HG03103 (cell line): ENCODE data around the gene REC8.

Experiments used
- ATAC-seq: cut with Tn5 transposase; IDR thresholded peaks from one replicate; pipeline ENCODE4 v1.9.1; 2021; ENCODE audit warnings: low read depth; ENCODE audit not compliant: unreplicated experiment

Gene REC8

GRCh38 chr14:24181371-24182077, 9.6 kb downstream of the REC8 start:
- no peak for ATAC-seq

DNA sequence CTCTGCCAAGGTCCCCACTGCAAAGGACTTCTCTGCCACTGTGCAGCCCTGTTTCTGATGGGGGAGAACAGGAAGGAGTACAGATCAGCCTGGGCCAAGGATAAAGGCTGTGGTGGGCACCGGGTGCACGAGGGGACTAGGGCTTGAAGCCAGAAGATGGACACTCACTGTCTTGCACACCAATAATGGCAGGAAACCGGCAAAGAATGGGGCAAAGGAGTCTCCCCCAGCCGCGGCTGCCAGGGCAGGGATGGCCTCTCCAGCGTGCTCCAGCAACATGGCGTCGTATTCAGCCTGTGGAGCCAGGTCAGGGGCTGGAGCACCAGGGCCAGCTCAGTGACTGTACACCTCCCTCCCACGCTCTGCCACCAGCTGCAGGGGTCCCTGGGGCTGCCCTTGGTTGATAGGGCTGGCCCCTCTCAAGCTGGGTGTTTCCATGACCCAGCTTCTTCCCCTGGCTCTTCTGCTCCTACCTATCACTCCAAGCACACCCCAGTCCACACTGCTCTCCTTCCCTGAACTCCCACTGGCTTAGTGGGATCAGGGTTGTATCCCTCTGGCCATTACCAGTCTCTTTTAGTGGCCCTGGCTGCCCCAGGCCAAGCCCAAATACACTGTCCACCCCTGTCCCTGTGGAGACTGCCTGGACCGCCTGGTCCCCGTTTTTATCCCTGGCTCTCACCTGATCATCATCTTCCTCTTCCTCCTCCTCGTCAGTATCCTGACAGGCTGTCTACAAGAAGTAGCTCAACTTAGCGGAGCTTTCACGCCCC, 10.4 kb downstream of the REC8 start:
- no peak for ATAC-seq

GRCh38 chr14:24183014-24183481, 11.2 kb downstream of the REC8 start:
- ATAC-seq: no peak

DNA sequence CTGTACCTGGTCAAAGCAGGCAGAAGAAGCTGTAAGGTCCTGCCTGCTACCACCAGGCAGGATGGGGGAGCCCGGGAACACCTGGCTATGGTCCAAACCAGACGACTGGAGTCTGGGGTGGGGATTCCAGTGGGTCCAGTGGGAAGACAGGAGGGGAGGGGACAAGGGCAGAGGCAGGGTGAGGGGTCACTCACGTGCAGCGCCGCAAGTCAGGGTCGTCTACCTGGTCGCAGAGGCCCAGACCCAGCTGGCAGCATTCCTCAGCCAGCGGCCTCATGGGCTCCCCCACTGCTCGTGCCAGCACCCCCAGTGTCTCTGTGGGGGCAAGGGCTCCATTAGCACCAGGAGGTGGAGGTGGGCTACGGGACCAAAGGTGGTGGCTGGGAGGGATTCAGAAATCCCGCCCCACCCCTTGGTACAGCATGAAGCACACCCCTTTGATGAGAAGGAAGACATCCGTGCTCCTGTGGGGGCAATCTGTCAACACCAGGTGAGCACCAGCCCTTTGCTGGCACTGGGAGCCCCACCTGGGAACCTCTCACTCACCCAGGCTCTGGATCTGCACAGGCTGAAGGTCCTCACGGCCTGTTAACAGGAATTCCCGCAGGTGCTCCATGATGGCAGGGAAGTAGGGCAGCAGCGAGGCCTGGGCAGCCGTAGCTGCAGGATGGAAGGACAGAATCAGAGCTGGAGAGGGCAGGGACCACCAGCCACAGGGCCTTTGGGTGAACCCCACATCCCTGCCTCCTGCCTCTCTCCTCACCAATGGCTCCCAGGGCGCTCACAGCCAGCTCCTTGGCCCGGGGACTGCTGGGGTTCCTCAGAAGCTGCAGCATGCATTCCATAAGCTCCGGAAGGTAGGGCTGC, 12.5 kb downstream of the REC8 start:
- no peak for ATAC-seq

- no peak for ATAC-seq
These were observed 13.1 kb downstream of the REC8 start for GRCh38 chr14:24185026-24185425.

- no peak for ATAC-seq
These were observed 13.9 kb downstream of the REC8 start for GRCh38 chr14:24185741-24186140.

GRCh38 chr14:24186831-24187538, 15.1 kb downstream of the REC8 start:
- no peak for ATAC-seq

DNA sequence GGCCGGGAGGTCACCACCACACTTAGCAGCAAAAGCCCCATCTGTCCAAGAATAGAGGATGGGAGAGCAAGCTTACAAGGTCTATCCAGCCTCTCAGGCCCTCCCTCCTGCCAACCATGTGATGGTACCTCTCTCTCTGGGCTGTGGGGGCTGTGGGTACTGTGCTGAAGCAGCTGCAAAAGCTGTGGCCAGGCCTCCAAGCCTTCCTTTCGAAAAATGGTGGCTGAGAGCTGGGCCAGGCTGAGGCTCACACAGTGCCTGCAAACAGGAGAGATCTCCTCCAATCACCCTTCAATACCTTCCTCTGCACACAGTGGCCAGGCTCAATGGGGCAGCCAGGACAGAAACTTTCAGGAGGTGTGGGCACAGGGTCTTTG, 15.6 kb downstream of the REC8 start:
- no peak for ATAC-seq

- ATAC-seq: peak; percentile 85
These were observed 16.6 kb downstream of the REC8 start, which contains the start of gene IPO4 for GRCh38 chr14:24188251-24189058. TSS of gene IPO4 (minus strand) at chr14:24188816. CDS start at chr14:24188787, 29 bp downstream.

DNA sequence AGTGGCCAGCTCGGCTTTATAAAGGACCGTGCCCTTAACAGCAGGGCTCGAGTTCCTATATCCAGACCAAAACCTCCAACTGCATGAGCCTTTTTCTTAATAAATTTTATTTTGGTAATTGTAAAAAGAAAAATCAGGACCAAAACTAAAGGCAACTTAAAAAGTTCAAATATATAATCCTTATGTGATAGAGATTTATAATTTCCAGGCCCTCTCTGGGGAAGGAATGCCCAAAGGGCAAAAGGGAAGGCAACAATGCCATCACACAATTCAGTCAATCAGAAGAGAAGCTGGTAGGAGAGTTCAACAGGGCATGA, 17.1 kb downstream of the REC8 start:
- no peak for ATAC-seq

GRCh38 chr14:24189460-24189859, 17.6 kb downstream of the REC8 start:
- no peak for ATAC-seq

- ATAC-seq: no peak
These were observed 18.5 kb downstream of the REC8 start for GRCh38 chr14:24190416-24190815.

GRCh38 chr14:24192933-24193332, 21.1 kb downstream of the REC8 start:
- ATAC-seq: no peak

DNA sequence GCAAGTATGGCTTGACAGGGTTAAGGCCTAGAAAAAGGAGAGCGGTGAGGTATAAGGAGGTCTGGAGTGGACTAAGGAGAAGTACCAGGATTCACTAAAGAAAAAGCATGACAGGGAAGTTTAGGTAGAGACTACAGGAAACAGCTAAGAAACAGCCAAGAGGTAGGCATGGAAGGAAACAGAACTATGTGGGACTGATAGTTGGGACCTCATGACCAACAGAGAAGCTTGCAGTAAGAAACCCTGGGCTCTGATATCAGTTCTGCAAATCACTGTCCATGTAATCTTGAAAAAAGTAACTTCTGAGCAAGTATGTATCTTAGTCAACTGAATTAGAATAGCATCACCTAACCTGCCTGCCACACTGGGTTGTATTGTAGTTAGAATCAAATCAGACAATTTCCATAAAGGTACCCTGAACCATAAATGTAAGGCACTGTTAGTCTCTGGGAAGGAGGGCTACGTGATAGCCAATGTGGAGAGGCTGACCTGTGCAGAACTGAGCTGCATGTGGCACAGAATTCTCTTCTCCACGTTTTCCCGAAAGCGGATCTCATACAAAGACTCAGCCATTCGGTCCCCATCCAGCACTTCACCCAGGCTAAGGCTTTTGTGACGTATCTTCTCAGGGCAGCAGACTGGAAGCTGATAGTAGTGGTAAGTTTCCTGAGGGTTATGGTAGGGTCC, 22.4 kb downstream of the REC8 start:
- no peak for ATAC-seq

GRCh38 chr14:24194873-24195185, 22.9 kb downstream of the REC8 start:
- no peak for ATAC-seq

DNA sequence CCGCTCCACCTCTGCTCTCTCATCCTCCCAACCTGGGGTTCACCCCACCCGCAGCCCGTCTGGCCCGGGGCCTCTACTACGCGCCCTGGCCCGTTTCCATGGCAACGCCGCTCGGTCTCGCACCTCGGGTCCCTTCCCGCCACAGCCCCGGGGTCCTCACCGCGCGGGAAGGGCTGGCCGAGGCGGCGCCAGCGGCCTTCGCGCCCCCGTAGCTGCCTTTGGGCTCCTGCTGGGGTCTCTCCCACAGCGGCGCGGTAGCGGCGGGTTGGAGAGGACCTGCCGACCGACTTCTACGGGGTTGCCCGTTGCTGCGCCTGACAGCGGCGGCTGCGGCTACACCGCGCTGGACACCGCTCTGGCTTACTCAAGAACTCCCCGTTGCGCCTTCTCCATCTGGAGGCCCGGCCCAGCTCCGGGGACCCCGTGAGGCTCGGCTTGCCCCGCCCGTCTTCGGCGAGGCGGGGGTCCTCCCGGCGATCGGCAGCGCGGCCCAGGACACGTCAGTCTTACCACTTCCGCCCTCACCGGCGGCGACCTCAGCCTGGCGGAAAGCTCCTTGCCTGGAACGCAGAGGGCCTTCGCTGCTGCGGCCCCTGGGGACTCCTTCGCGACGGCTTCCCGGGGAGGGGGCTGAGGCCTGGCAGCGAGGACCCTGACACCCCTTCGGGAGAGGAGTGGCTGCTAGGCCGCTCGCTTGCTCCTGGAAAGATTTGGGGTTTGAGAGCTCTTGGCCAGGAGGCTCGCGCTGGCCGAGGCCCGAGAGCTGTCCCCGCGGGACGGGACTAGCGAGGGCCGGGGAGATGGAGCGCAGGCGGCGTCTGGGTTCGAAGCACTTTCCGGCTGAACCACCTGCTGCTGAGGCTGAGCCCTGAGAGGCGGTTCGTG, 23.5 kb downstream of the REC8 start, which contains the start of gene TM9SF1:
Gene TM9SF1 (minus strand): TSS at position 256 of the 885 bp plus-strand sequence. CDS start 422 bp downstream, outside the sequence.
- peak; percentile 77 for ATAC-seq

DNA sequence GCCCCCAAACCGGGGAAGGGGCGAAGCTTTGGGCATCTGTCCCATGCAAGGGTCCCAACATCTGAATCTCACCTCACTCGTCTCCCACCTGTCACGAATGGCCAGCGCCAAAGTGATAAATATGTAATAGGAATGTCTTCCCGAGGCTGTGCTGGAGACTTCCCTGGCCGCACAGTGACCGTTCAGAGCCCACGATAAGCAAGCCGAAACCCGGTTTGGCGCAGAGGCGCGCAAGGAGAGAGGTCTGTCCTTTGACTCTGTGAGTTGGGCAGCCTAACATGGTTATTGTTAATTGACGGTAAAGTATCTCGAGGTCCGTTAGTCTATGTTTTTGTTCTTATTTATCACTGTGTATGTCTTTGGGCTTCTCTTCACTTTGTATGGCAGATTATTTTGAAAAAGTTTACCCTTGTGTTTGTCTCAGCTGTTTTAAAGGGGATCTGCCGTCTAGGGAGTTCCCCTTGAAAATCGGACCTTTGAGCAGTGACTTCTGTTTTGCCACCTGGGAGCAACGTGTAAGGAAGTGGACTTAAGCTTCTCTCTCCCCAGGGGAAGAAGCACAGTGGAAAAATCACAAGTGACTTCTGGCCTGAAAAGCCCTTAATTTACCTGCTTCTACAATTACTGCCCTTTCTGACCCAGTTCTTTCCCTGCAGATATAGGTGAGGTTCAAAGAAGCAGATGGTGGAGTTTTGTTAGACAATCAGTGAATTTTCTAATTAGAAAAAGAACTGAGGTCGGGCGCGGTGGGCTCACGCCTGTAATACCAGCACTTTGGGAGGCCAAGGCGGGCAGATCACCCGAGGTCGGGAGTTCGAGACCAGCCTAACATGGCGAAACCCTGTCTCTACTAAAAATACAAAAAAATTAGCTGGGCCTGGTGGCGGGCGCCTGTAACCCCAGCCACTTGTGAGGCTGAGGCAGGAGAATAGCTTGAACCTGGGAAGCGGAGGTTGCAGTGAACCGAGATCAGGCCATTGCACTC, 24.5 kb downstream of the REC8 start:
- no peak for ATAC-seq
